GM19240 (cell line): ENCODE results near the gene TUBAL3.
"Not testable (repeated sequence)": the region's sequence is repeated elsewhere in the genome, so short reads cannot be mapped to it uniquely, and the experiment has no call there.

Experiments
- DNase-seq: peaks from one replicate; pipeline ENCODE4 v3.0.0; 2011; ENCODE audit warnings: low spot score; ENCODE audit not compliant: insufficient read length

The TUBAL3 gene

GRCh38 chr10:5424751-5425150 lies 20.1 kb upstream of the TUBAL3 start:
- DNase-seq = no peak

DNA sequence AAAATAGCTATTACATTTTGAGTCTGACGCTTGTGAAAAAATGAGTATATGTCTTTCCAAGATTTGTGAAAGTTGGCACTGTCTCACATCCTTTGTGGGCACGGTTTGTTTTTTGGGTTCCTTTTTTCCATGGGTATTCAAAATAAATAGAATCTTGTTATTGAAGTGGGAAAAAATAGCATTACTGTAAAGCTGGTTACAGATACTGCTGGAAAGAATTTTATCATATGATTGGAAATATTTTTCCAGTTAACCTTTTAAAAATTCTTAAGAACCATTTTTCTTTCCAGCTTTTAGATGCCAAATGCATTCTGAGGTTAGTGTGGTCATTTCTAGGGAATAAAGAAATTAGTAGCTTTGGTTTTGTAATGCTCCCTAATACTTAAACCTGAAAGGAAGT lies 19.1 kb upstream of the TUBAL3 start:
- no peak for DNase-seq

- no peak for DNase-seq
Measured at GRCh38 chr10:5419466-5420094, 15.0 kb upstream of the TUBAL3 start.

GRCh38 chr10:5418584-5418983 lies 14.0 kb upstream of the TUBAL3 start:
- DNase-seq = no peak

DNA sequence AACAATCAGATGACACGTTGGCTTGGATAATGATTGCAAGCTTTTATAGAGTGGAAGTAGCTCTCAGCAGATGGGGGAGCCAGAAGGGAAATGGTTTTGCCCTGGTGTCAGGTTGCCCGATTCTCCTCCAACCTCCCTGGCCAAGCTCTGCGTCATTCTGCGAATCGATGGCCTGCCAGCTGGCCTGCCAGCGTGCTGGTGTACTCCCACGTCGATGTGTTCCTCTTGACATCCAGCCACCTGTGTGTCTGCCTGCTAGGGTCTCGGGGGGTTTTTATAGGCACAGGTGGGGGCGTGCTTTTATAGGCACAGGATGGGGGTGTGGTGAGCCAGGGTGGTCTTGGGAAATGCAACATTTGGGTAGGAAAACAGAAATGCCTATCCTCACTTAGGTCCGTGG lies 12.4 kb upstream of the TUBAL3 start:
- DNase-seq = no peak

DNA sequence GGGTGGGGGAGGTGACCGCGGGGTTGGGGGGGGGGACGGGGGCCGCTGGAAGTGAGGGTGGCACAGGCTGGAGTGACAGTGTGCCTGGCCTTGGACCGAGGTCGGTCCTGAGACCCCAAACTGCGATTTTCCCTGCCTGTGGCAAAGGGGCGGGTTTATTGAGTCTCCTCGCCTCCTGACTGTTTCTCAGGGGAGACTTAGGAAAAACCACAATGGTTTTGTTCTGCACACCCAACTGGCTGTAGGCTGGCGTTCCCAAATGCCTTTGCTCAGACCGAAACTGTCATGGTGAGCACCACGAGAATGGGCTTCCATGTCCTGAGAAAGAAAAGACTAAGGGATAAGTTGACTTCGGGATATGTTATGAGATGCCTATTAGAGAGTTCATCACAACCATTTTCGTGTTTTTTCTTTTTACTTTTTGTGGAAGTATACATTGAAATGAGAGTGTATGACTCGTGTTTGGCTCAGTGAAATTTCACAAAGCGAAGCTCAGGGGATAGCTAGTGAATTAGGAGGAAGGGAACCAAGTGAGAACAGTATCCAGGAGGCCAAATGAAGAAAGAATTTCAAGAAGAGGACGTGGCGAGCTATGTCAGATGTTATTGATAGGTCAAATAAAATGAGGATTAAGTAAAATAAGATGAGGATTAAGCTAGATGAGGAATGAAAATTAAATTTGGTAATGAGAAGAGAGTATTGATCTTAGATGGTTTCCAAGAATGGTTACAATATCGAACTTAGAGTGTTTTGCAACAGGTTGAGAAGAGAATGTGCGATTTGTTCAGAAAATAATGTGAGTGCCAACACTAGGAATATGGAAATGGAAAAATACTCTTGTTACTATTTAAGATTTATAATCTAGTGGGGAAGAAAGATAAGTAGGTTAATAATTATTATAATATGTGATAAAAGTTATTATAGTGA lies 8.6 kb upstream of the TUBAL3 start:
- DNase-seq = no peak

- DNase-seq = peak; percentile 81
Measured at GRCh38 chr10:5412277-5412941, 7.8 kb upstream of the TUBAL3 start, which contains the start of gene NET1. TSS of gene NET1 (plus strand) at chr10:5412557. CDS start at chr10:5412693, 136 bp downstream.

GRCh38 chr10:5411941-5412276 lies 7.3 kb upstream of the TUBAL3 start:
- DNase-seq = no peak

DNA sequence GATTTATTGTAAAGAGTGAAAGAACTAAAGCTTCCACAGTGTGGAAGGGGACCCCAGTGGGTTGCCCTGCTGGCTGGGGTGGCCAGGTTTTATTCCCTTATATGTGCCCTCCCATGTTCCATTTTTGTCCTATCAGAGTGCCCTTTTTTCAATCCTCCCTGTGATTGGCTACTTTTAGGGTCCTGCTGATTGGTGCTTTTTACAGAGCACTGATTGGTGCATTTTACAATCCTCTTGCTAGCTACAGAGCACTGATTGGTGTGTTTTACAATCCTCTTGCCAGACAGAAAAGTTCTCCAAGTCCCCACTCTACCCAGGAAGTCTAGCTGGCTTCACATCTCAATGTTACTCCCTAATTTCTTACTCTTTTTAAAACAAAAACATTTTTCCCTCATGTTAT lies 6.2 kb upstream of the TUBAL3 start:
- not testable (repeated sequence) for DNase-seq

DNA sequence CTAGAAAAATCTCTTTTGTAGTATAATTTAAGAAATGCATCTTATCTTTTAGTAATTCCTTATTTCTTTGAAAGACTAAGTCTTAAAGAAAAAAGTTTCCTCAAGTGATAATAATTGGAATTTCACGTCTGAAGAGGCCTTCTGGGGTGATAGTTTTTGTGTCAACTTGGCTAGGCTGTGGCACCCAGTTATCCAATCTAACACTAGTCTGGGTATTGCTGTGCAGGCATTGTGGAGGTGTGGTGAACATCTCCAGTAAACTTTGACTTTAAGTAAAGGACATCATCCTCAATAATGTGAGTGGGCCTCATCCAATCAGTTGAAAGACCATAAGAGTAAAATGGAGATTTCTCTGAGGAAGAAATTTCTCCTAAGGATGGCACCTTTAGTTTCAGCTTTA lies 2.3 kb upstream of the TUBAL3 start:
- DNase-seq = no peak

- DNase-seq = no peak
Measured at GRCh38 chr10:5402798-5403197, 1.8 kb downstream of the TUBAL3 start.

DNA sequence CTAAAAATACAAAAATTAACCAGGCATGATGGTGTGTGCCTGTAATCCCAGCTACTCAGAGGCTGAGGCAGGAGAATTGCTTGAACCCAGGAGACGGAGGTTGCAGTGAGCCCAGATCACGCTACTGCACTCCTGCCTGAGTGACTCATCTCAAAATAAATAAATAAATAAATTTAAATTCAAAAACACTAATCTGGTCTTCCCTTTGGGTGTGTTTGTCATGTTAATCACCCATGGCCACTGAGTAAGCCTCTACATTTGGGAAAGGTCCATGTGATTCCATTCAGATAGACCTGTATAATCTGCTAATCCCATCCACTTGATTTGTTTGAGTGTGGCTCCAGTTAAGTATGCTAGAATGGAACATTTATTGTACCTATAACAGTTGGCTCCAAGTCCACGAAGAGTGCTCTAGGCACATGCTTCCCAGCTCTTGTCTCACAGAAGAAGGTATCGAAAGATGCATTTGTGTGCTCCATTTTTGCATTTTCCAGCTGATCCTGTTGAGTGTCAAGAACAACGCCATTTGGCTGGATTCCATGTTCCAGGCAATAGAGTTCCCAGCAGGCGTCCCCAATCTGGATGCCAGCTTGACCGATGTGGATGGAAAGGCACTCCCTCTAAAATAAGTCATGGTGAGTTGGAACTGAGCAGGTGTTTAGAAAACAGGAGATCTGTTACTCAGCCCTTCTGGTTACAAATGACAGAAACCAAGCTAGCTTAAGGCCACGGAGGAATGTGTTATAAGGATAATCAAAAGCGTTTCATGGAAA lies 4.0 kb downstream of the TUBAL3 start:
- no peak for DNase-seq

DNA sequence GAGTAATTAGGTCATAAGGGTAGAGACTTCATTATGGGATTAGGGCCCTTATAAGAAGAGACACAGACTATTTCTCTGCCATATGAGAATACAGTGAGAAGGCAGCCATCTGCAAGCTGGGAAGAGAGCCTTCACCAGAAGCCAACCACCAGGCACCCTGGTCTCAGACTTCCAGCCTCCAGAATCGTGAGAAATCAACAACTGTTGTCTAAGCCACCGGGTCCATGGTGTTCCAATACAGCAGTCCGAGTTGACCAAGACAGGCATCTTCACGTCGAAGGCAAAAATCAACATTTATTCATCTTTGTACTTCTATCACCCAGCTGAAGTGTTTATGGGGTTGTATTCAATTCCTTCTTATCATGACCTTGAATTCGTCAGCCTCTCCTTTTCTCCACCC lies 5.3 kb downstream of the TUBAL3 start:
- no peak for DNase-seq

- DNase-seq = no peak
Measured at GRCh38 chr10:5396556-5397300, 7.9 kb downstream of the TUBAL3 start.

GRCh38 chr10:5395168-5395567 lies 9.5 kb downstream of the TUBAL3 start:
- DNase-seq = no peak

DNA sequence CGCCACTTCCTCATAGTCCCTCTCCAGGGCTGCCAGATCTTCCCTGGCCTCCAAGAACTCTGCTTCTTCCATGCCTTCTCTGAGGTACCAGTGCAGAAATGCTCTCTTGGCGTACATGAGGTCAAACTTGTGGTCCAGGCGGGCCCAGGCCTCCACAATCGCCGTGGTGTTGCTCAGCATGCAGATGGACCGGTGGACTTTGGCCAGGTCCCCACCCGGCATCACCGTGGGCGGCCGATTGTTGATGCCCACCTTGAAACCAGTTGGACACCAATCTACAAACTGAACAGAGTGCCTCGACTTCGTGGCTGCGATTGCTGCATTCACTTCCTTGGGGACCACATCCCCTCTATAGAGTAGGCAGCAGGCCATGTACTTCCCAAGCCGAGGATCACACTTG lies 11.1 kb downstream of the TUBAL3 start:
- DNase-seq = no peak

- no peak for DNase-seq
Measured at GRCh38 chr10:5391790-5392189, 12.8 kb downstream of the TUBAL3 start.

GRCh38 chr10:5390607-5391205 lies 13.9 kb downstream of the TUBAL3 start:
- DNase-seq = no peak

DNA sequence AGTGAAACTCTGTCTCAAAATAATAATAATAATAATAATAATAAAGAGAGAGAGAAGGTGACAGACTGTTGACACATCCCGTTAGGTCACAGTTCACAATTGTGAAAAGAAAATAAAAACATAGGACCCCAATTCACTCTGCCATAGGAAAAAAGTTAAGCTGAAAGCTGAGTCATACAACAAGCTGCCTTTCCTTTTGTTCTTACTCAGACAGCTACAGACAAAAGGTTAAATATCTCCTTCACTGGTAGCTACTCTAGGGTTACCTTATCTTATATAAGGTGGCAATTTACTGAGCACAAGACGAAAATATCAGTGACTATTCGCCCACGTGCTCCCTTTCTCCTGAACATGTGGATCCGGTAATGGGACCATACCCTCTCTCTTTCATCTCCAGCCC lies 17.5 kb downstream of the TUBAL3 start:
- no peak for DNase-seq

GRCh38 chr10:5385224-5385623 lies 19.4 kb downstream of the TUBAL3 start:
- no peak for DNase-seq
